GM12892 (cell line): Measurements from ENCODE around the gene SCAMP2.

Experiments used
- POLR2A ChIP-seq: IDR thresholded peaks from 2 replicates; pipeline ENCODE4 v1.6.1; 2011; ENCODE audit warnings: low read depth, low read length, control low read depth
- TAF1 ChIP-seq: IDR thresholded peaks from 2 replicates; pipeline ENCODE4 v1.6.1; 2011; ENCODE audit warnings: low read depth, mild to moderate bottlenecking, control low read depth, low read length, borderline replicate concordance

- no peak for TF ChIP-seq TAF1
- no peak for TF ChIP-seq POLR2A
Observed at GRCh38 chr15:74828835-74829234, 44.3 kb downstream of the SCAMP2 start.
